ENCODE results near the gene KIF24. TPM values are rescaled to one million over a fixed set of nuclear protein-coding genes. Genes with fewer than 3 reads are reported as not detected.

Gene KIF24
- total RNA-seq, 1 experiment from 2014 or later = 5.8 TPM

Other genes with a start within 250 kb of the KIF24 start
- gene DCAF12, start 202.6 kb downstream of the KIF24 start, total RNA-seq (2021; ENCODE audit: unreplicated experiment) = 40.2 TPM
- gene UBAP1, start 150.2 kb downstream of the KIF24 start, total RNA-seq (2021; ENCODE audit: unreplicated experiment) = 30.8 TPM
- 39.3 TPM for gene NUDT2, start 301 bp upstream of the KIF24 start, total RNA-seq (2021; ENCODE audit: unreplicated experiment)
- gene MYORG, start 47.6 kb upstream of the KIF24 start, total RNA-seq (2021; ENCODE audit: unreplicated experiment) = 8.5 TPM
- 13.4 TPM for gene FAM219A, start 129.3 kb upstream of the KIF24 start, total RNA-seq (2021; ENCODE audit: unreplicated experiment)
- 1.1 TPM for gene DNAI1, start 129.5 kb upstream of the KIF24 start, total RNA-seq (2021; ENCODE audit: unreplicated experiment)
- 6.1 TPM for gene ENHO, start 193.7 kb upstream of the KIF24 start, total RNA-seq (2021; ENCODE audit: unreplicated experiment)

Data from HCT116 (cell line).